Thyroid gland (tissue), 4 donors: ENCODE measurements around the gene MYO9B. TPM values are rescaled to one million over a fixed set of nuclear protein-coding genes. Genes with fewer than 3 reads are reported as not detected.
"Not testable (repeated sequence)": the region's sequence is repeated elsewhere in the genome, so short reads cannot be mapped to it uniquely, and the experiment has no call there.

Experiments
- DNase-seq, 2 donors: peaks; one replicate each; pipeline ENCODE4 v3.0.0-alpha.2; 2019
- H3K27ac ChIP-seq, 3 donors: fragments of 200-600 bp; sonication (generic); 1 replicate in 2 of 3; 2 replicates in 1 of 3; pipeline ENCODE4 v1.5.1; 2016 to 2019; ENCODE audit warnings: mild to moderate bottlenecking in 1 of 3, moderate library complexity in 1 of 3
- H3K27me3 ChIP-seq: fragments of 200-600 bp; sonication (generic); one replicate; pipeline ENCODE4 v1.5.1; 2019
- H3K36me3 ChIP-seq, 2 donors: fragments of 200-600 bp; sonication (generic); one replicate each; pipeline ENCODE4 v1.5.1; 2016 to 2019
- H3K4me1 ChIP-seq, 2 donors: fragments of 200-600 bp; sonication (generic); one replicate each; pipeline ENCODE4 v1.5.1; 2017 to 2019
- H3K4me3 ChIP-seq, 3 donors: fragments of 200-600 bp; sonication (generic); replicated peaks in 1 of 3; 1 replicate in 2 of 3; 2 replicates in 1 of 3; pipeline ENCODE4 v1.5.1; 2016; ENCODE audit warnings: mild to moderate bottlenecking in 1 of 3
- H3K9me3 ChIP-seq: fragments of 200-600 bp; sonication (generic); one replicate; pipeline ENCODE4 v1.5.1; 2017
- CTCF ChIP-seq, 6 experiments: fragments of 200-600 bp in 3 of 6; fragments of 450-650 bp in 3 of 6; sonication (generic) in 3 of 6; IDR thresholded peaks; one replicate each; pipeline ENCODE4 v1.5.1; 2016 to 2019; ENCODE audit warnings: antibody characterized with exemption in 6 of 6, mild to moderate bottlenecking in 2 of 6, inconsistent platforms in 1 of 6, moderate library complexity in 1 of 6
- POLR2A ChIP-seq, 2 donors: fragments of 450-650 bp; IDR thresholded peaks; one replicate each; pipeline ENCODE4 v1.6.1; 2017; ENCODE audit warnings: antibody characterized with exemption in 2 of 2, mild to moderate bottlenecking in 2 of 2, moderate library complexity in 1 of 2
- WGBS, 2 donors: methylation state at CpG; one replicate each; pipeline ENCODE4 v1.1.5; 2017; 5-methylcytosine and 5-hydroxymethylcytosine counted together
- intact Hi-C: fragments of 100-400 bp; cut with DNase I; formaldehyde crosslinking; loops from one replicate; pipeline ENCODE4 v1.15.1; 2023
- total RNA-seq, 4 donors: library from RNA; depleted of rRNA; stranded (reverse); fragments of >200 nt; gene quantifications; one replicate each; pipeline ENCODE4 v1.2.3, GENCODE V29; 2016

Gene MYO9B
- total RNA-seq, 4 donors from 2014 or later = 33.7 to 52.9 (median 44.6) TPM

- TF ChIP-seq POLR2A (IDR thresholded peaks at IDR 0.05) (no peak), CTCF (IDR thresholded peaks at IDR 0.05) (no peak)
- intact Hi-C loops = no loop called here
- no peak overlapping the region for H3K4me3 ChIP-seq
- H3K27me3 ChIP-seq = no peaks in the 10 kb centered on the region
- H3K27ac ChIP-seq = peak overlapping the region; percentile 94 to 97 (median 95)
- 70 to 74% methylated on average over 8 to 9 of the region's 9 CpGs for WGBS, 2 donors
- H3K36me3 ChIP-seq = no peaks in the 10 kb centered on the region
- DNase-seq = no peak
- no peaks in the 10 kb centered on the region for H3K9me3 ChIP-seq
- H3K4me1 ChIP-seq = peaks cover 16 to 20% of the 10 kb centered on the region in 2 donors
Observed at GRCh38 chr19:17136021-17136420, 60.4 kb downstream of the MYO9B start.

DNA sequence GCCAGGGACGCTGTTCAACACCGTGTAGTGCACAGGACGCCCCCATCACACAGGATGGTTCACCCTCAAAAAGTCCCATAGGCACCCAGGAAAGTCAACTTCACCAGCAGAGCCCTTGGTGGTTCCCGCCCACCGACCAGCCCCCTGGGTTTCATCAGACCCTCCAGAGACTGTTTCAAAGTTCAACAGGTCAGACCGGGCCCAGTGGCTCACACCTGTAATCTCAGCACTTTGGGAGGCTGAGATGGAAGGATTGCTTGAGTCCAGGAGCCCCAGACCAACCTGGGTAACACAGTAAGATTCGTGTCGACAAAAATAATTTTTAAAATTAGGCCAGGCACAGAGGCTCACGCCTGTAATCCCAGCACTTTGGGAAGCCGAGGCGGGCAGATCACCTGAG is 61.0 kb downstream of the MYO9B start:
- DNase-seq = no peak
- H3K9me3 ChIP-seq = no peaks in the 10 kb centered on the region
- intact Hi-C loops = no loop called here
- peaks cover 16 to 20% of the 10 kb centered on the region in 2 donors for H3K4me1 ChIP-seq
- H3K27me3 ChIP-seq = no peaks in the 10 kb centered on the region
- no peak for TF ChIP-seq CTCF (IDR thresholded peaks at IDR 0.05)
- TF ChIP-seq POLR2A (IDR thresholded peaks at IDR 0.05) = no peak
- 89 to 90% methylated on average over 11 of the region's 11 CpGs for WGBS, 2 donors
- H3K27ac ChIP-seq = peak overlapping the region in 1 of 3 donors; percentile 95
- no peaks in the 10 kb centered on the region for H3K36me3 ChIP-seq
- H3K4me3 ChIP-seq = no peak overlapping the region

- intact Hi-C loops = no loop called here
- no peak overlapping the region for H3K4me3 ChIP-seq
- peaks cover 16 to 20% of the 10 kb centered on the region in 2 donors for H3K4me1 ChIP-seq
- WGBS, 2 donors = 88% methylated on average over 10 of the region's 10 CpGs
- no peak for DNase-seq
- H3K9me3 ChIP-seq = no peaks in the 10 kb centered on the region
- H3K27ac ChIP-seq = no peak overlapping the region
- H3K36me3 ChIP-seq = no peaks in the 10 kb centered on the region
- H3K27me3 ChIP-seq = no peaks in the 10 kb centered on the region
- TF ChIP-seq CTCF (IDR thresholded peaks at IDR 0.05) (no peak), POLR2A (IDR thresholded peaks at IDR 0.05) (no peak)
Observed at GRCh38 chr19:17137417-17137816, 61.8 kb downstream of the MYO9B start.

- peaks cover 16 to 20% of the 10 kb centered on the region in 2 donors for H3K4me1 ChIP-seq
- DNase-seq, intact Hi-C loops, H3K4me3 ChIP-seq, H3K36me3 ChIP-seq, H3K27me3 ChIP-seq, H3K27ac ChIP-seq, H3K9me3 ChIP-seq: not testable (repeated sequence)
- 88 to 93% methylated on average over 10 of the region's 10 CpGs for WGBS, 2 donors
Observed at GRCh38 chr19:17138052-17138846, 62.7 kb downstream of the MYO9B start.

GRCh38 chr19:17138937-17139598 is 63.5 kb downstream of the MYO9B start:
- Histone ChIP-seq H3K27me3 (no peaks in the 10 kb centered on the region), H3K4me1 (peaks cover 16 to 20% of the 10 kb centered on the region in 2 donors), H3K36me3 (no peaks in the 10 kb centered on the region), H3K27ac (no peak overlapping the region), H3K4me3 (no peak overlapping the region), H3K9me3 (no peaks in the 10 kb centered on the region)
- TF ChIP-seq POLR2A (IDR thresholded peaks at IDR 0.05) = no peak
- TF ChIP-seq CTCF (IDR thresholded peaks at IDR 0.05) = no peak
- peak; percentile 49 to 69 for DNase-seq
- intact Hi-C loops = no loop called here
- WGBS, 2 donors = 59 to 87% methylated on average over 8 to 10 of the region's 10 CpGs

GRCh38 chr19:17144771-17145170 is 69.2 kb downstream of the MYO9B start:
- H3K4me1 ChIP-seq, H3K4me3 ChIP-seq, H3K27me3 ChIP-seq, H3K36me3 ChIP-seq, intact Hi-C loops, H3K9me3 ChIP-seq: not testable (repeated sequence)
- peak; percentile 67 to 82 for DNase-seq
- peak overlapping the region in 1 of 3 donors; percentile 47 for H3K27ac ChIP-seq
- WGBS, 2 donors = 35 to 60% methylated on average over 13 of the region's 13 CpGs
